Activated CD8-positive, alpha-beta memory T cell treated with anti-CD3 and anti-CD28 coated beads for 4 hours (primary cell): Measurements from ENCODE around the gene UBAP2L.
A peak's percentile ranks its signal among the peaks of the same experiment; 100 is the strongest.
"Not testable (repeated sequence)": the region's sequence is repeated elsewhere in the genome, so short reads cannot be mapped to it uniquely, and the experiment has no call there.

ENCODE experiments used
- DNase-seq, 2 donors: peaks; one replicate each; pipeline ENCODE4 v3.0.0-alpha.2; 2020; ENCODE audit warnings: low read depth in 2 of 2

UBAP2L gene

GRCh38 chr1:154240294-154240833, 19.6 kb downstream of the UBAP2L start:
- DNase-seq, result no peak

DNA sequence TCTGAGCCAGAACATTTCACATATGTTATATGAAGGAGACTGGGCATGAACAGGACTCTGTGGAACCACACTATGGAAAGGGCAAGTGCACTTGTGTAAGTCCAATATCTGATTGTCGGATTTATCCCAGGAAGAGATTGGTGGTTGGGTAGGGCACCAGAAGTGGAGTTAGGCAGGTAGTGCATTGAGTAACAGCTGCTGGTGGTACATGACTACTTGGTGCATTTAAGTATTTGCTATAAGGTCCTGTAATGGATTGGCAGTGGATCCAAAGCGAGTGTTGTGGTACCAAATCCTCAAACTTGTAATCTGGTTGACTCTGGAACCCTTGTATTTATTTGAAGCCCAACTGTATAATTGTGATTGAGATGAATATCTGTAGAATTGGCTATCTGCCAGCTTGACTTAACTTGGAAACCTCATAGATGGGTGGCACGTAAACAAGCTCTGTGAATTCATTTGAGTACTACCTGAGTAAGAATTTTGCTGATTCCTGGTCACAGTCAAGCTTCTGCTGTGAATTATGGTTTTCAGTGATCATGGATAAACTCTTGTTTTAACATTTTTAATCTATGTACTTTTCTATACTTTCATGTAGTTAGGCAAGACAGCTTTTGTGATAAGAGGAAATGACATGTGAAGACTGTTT, 21.1 kb downstream of the UBAP2L start:
- no peak for DNase-seq

DNA sequence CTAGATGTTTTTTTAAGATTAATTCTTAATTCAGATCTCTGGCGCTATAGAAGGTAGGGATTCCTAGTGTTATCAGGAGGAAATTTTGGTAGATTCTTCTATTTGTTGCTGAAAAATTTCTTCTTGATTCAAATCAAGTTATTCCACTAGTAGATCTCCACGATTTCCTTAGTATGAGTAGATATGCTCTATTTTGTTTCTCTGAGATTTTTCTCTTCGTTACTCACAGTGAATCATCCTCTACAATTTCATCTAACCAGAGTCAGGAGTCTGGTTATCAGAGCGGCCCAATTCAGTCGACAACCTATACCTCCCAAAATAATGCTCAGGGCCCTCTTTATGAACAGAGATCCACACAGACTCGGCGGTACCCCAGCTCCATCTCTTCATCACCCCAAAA, 32.9 kb downstream of the UBAP2L start:
- no peak for DNase-seq

GRCh38 chr1:154256686-154257085, 35.9 kb downstream of the UBAP2L start:
- DNase-seq, result no peak

GRCh38 chr1:154258784-154259183, 38.0 kb downstream of the UBAP2L start:
- no peak for DNase-seq

- DNase-seq, result no peak
These were observed 39.4 kb downstream of the UBAP2L start for GRCh38 chr1:154260127-154260526.

DNA sequence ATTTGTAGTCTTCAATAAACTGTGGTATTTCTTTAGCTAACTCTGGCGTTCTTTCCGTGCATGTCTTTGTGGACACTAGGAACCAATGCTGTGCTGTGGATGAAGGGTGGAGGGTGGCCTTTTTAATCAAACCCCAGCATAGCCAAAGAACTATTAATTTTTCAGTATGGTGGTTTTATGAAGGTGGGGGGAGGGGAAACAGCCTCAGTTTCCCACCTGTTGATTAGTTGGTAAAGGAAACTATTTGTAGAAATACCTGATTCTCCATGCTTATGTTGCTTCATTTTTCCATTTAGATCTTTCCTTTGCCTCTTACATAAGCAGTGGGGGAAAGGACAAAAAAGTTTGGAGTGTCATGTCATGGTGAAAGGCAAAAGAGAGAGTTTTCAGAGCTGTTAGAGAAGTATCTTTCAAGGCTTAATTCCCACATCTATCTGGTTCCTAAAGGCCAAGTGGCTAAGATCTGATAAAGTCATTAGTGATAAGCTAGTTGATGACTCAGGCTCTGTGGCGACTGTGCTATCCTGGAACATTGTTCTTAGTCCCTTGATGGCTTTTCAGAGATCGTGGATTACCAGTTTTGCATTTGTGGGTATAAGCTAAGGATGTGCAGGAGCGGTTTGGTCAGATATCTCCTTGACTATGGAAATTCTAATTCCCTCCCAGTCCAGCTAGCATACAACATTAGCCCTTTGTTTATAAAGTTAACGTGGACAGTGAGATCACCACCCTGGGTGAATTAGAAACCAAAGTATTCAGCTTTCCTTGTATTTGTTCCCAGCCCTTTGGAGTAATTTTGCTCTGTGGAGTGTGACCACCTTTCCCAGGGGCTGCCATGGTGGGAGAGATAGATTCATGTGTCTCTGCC, 42.9 kb downstream of the UBAP2L start:
- no peak for DNase-seq

DNA sequence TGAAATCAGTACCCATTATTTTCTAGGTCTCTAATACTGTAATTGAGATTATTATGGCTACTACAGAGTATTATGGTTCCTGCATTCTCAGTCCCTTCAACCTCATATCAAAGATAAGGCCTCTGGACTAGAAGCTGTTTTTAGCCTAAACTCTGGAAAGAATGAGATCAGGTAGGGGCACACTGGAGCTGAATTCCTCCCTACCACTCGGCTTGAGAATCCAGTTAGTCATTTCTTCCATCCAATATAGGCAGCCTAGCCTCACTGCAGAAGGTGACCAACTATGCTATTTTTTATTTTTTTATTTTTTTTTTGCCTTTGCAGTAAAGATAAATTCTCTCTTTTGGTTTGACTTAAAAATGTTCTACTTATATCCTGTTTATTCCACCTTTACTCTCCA, 43.7 kb downstream of the UBAP2L start:
- DNase-seq, result no peak

- DNase-seq, result no peak
These were observed 44.8 kb downstream of the UBAP2L start for GRCh38 chr1:154265586-154265985.

DNA sequence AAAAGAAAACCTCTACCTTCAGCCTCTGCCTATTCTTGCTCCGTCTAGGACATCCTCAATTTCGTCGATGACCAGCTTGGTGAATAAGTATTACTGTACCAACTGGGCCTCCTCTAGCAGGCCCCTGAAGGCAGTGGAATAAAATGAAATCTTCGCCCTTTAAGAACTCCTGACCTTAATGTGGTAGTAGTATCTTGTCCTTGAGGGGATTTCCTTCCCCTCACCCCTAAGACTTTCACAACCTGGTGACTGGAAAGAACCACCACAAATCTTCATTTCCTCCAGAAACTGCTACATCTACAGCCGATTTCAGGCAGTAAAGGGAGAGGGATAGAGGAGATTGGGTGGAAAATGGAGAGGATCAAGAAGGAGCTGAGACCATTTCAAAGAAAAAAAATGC, 50.1 kb downstream of the UBAP2L start:
- no peak for DNase-seq

DNA sequence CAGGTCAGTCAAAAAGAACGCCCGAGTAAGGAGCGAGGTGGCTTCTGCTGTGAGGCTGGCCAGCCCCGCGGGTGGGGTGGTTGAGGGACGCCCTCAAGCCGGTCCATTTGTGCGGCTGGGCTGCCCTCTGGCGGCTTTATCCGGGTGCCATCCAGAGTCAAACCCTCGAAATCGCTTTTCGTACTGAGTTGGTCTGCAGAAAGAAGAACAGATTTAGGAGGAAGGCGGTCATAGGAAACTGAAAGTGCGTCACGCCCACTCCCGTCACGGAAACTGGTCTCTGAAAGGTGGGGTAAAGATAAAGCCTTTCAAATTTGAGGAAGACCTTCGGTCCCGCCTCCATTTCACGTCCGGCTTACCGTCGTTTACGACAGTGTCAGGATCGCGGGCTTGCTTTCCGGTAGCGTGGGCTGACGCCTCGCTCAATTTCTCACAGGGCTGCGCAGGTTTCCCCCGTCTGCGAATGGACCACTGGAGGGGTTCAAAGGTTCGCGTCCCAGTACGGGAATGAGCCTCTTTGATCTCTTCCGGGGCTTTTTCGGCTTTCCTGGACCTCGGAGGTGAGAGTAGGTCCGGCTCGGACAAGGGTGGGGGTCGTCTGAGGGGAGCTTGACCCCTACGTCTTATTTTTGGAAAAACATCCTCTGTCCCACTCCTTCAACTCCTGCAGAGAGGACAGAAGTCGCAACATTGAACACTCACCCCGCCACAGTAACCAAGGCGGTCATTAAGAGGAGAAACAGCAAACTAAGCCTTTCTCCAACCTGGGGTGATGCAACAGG, 51.7 kb downstream of the UBAP2L start, which contains the start of gene HAX1:
Gene HAX1, plus strand, starts transcription at position 413 of the 782 bp plus-strand sequence. Its CDS starts 95 bp downstream, at position 508.
- peak; percentile 97 for DNase-seq

DNA sequence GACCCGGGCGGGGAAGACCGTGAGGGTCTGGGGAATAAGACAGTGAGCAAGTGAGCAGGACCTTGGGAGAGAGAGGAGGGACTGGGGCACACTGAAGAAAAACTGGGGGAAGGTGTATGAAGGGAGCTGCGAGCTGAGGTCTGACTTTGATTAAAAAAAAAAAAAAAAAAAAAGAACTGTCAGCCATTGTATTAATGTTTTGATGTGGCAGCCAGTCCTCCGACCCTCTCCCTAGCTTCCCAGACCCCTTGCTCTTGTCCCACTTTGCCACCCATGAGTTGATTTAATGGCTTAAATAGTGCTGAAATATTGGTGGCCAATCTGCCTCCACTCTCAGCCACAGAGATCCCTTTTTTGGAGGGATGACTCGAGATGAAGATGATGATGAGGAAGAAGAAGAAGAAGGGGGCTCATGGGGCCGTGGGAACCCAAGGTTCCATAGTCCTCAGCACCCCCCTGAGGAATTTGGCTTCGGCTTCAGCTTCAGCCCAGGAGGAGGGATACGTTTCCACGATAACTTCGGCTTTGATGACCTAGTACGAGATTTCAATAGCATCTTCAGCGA, 52.3 kb downstream of the UBAP2L start:
- DNase-seq, result no peak

DNA sequence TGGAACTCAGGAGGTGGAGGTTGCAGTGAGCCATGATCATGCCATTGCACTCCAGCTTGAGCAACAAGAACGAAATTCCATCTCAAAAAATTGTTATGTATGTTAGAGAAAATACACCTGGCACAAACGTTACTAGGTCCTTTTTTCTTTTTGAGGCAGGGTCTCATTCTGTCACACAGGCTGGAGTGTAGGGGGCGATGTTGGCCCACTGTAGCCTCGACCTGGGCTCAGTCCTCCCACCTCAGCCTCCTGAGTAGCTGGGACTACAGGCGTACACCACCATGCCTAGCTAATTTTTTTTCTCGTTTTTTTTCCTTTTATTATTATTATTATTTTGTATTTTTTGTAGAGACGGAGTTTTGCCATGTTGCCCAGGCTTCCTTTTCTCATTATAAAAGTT, 56.0 kb downstream of the UBAP2L start:
- DNase-seq, result no peak

- DNase-seq, result not testable (repeated sequence)
These were observed 66.8 kb downstream of the UBAP2L start for GRCh38 chr1:154287591-154287990.

DNA sequence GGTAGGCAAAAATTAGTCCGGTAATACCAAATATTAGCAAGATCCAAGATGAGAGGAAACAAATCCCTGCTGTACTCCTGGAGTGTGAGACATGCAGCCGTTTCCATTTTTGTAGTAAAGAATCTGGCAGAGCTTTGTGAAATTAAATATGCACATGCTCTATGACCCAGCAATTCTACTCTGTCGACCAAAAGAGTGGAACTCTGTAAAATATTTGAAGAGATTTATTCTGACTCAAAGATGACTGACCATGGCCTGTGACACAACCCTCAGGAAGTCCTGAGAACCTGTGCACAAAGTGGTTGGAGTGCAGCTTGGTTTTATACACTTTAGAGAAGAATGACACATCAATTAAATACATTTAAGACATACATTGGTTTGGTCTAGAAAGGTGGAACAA, 67.9 kb downstream of the UBAP2L start:
- no peak for DNase-seq

DNA sequence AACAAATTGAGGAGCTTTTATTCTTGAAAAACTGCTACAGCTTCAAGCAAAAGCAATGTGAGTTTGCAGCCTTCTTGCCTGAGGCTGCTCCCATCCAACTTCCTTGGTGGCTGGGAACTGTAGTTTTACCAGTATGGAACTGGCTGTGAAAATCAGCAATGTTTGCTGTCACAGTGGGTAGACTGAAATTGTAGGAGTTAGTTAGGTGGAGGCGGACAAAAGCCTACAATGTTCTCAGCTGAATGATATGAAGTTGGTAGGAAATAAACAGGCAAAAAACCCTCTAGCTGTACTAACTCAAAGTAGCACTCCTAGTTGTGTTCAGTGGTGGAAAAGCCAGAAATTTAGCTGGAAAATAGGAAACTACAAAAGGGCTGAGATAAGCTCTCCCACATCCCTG, 70.2 kb downstream of the UBAP2L start:
- DNase-seq, result no peak

DNA sequence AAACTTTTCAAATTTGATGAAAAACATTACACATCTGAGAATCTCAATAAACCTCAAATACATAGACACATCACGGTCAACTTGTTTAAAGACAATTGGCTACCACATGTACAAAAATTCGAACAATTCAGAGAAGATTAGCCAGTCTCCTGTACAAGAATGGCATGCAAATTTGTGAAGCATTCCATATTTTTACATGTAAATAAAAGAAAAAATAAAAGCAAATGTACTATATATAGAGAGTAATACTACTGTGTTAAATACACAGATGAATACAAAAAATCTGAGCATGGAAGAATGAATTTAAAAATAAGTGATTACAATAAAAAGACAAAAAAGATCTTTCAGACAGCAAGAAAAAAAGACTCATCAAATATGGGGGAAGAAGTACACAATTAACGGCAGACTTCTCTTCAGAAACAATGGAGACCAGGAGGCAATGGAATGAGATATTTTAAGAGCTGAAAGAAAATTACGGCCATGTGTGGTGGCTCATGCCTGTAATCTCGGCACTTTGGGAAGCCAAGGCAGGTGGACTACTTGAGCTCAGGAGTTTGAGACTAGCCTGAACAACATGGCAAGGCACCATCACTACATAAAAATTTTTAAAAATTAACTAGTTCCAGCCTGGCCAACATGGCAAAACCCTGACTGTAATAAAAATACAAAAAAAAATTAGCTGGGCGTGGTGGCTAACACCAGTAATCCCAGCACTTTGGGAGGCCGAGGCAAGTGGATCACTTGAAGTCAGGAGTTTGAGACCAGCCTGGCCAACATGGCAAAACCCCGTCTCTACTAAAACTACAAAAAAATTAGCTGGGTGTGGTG, 74.9 kb downstream of the UBAP2L start:
- DNase-seq, result no peak

- DNase-seq, result no peak
These were observed 80.8 kb downstream of the UBAP2L start for GRCh38 chr1:154301582-154301981.

- no peak for DNase-seq
These were observed 84.0 kb downstream of the UBAP2L start for GRCh38 chr1:154304664-154305337.

DNA sequence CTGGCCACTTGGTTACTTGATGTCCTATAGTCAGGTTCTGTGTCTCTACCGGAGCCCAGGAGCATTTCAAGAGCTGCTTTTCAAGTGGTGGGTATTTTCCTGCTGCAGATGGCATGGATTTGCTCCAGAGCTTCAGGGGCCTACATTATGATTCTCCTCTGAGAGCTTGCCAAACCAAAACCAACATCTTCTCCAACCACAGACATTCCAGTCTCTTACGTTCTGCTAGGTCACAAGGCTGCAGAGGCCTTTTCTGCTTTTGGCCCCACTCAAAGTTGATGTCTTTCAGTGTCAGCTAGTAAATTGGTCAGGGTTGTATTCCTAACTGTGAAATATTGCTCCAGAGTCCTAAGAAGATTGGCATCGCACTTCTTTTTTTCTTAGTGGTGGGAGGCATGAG, 85.4 kb downstream of the UBAP2L start:
- DNase-seq, result no peak
